HEK293 (cell line): ENCODE measurements around the gene SF3A1.

Experiments used
- SP3 ChIP-seq: fragments of 450-650 bp; formaldehyde crosslinking; IDR thresholded peaks from 2 replicates; pipeline ENCODE4 v1.5.1; 2016; ENCODE audit warnings: missing biosample characterization, missing genetic modification characterization
- ZNF768 ChIP-seq: fragments of 450-650 bp; formaldehyde crosslinking; IDR thresholded peaks from 2 replicates; pipeline ENCODE4 v1.5.1; 2018; ENCODE audit warnings: missing biosample characterization, mild to moderate bottlenecking, missing genetic modification characterization
- TF ChIP-seq, protein P1 (sequence below): fragments of 450-650 bp; formaldehyde crosslinking; IDR thresholded peaks from 2 replicates; pipeline ENCODE4 v1.5.1; 2016; ENCODE audit warnings: missing biosample characterization, missing genetic modification characterization

DNA sequence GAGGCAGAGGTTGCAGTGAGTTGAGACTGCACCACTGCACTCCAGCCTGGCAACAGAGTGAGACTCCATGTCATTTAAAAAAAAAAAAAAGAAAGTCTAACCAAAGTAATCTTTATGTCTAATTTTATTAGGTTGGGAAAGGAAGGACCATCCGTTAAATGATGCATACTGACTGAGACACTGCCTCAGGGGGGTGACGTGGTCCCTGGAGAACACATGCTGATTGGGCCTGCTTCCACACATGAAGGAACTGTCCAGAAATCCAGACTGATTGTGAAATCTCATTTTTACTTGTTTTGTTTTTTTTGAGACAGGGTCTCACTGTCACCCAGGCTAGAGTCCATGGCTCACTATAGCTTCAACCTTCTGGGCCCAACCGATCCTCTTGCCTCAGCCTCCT is 5.5 kb downstream of the SF3A1 start:
- TF ChIP-seq SP3 (tag by site-specific recombination) (no peak), ZNF768 (tag by site-specific recombination) (no peak)
- TF ChIP-seq, protein P1, sequence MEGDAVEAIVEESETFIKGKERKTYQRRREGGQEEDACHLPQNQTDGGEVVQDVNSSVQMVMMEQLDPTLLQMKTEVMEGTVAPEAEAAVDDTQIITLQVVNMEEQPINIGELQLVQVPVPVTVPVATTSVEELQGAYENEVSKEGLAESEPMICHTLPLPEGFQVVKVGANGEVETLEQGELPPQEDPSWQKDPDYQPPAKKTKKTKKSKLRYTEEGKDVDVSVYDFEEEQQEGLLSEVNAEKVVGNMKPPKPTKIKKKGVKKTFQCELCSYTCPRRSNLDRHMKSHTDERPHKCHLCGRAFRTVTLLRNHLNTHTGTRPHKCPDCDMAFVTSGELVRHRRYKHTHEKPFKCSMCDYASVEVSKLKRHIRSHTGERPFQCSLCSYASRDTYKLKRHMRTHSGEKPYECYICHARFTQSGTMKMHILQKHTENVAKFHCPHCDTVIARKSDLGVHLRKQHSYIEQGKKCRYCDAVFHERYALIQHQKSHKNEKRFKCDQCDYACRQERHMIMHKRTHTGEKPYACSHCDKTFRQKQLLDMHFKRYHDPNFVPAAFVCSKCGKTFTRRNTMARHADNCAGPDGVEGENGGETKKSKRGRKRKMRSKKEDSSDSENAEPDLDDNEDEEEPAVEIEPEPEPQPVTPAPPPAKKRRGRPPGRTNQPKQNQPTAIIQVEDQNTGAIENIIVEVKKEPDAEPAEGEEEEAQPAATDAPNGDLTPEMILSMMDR (tag by site-specific recombination) = no peak
